ENCODE results near the gene EHD1.

The EHD1 gene

GRCh38 chr11:64909653-64910343, 31.4 kb upstream of the EHD1 start:
- DNase-seq, result no peak

GRCh38 chr11:64908766-64909165, 30.3 kb upstream of the EHD1 start:
- no peak for DNase-seq

DNA sequence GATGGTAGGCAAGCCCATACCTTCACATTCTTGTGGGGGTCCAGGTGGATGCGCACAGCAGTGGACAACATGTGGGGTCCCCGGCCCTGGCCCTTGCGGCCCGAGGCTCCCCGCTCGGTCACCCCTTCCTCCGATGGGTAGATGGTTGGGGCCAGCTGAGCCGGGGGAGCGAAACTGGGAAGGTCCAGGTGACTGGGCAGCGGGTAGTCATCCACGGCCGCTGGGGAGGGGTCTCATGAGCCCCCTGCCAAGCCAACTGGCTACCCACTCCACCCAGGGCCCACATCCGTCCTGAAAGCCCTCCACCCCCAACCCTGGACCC, 27.9 kb upstream of the EHD1 start:
- DNase-seq, result no peak

DNA sequence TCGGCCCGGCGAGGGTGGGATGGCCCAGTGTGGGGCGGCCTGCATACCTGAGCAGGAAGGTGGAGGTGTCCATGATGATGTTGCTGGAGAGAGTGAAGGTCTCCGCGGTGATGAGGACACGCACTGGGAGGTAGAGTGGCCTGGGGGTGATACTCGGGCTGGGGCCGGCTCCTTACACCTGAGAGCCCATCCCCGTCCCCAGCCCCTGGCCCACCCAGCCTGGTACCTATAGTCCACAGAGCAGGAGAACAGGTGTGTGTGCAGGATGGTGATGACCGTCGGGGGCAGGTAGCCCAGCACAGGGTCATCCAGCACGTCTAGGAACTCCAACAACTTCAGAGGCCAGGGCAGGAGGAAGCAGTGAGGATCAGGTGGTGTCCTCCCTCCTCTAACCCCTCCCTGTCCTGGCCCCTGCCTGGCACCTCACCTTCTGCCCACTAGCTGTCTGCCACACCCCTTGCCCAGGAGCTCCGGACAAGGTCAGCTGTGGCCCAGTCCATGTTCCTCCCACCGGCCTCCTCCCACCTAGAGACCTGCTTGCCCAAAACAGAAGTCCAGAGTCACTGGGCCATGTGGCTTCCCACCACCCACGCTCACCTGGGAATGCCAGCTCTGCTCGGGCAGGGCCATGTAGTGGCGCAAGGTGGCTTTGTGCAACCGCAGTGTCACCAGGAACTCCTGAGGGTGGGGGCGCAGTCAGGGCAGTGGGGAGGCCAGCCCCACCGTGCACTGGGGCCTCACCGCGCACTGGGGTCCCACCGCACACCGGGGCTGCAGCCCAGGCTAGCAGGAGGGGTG, 27.3 kb upstream of the EHD1 start:
- no peak for DNase-seq

DNA sequence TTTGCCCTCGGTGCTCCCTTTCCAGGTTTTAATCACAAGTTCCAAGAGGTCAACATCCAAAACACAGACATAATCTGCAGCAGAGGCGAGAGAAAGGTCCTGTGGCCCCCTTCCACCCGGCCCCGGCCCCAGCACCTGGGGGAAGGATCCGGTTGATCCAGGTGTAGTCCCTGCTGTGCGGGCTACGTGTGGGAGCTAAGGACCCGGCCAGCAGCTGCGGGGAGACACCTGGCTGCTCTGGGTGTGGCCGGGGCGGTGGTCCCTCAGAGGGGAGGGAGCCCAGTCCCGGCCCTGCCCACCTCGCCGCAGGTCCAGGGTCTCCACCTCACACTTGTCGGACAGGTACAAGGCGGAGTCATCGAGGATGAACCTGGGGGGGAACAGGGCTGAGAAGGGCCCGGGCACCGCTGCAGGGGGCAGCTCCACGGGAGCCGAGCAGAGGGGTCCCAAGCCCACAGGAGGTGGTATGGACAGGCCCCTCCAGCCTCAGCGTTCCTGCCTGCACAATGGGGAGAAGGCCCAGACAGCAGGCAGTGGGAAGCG, 24.9 kb upstream of the EHD1 start:
- DNase-seq, result no peak

DNA sequence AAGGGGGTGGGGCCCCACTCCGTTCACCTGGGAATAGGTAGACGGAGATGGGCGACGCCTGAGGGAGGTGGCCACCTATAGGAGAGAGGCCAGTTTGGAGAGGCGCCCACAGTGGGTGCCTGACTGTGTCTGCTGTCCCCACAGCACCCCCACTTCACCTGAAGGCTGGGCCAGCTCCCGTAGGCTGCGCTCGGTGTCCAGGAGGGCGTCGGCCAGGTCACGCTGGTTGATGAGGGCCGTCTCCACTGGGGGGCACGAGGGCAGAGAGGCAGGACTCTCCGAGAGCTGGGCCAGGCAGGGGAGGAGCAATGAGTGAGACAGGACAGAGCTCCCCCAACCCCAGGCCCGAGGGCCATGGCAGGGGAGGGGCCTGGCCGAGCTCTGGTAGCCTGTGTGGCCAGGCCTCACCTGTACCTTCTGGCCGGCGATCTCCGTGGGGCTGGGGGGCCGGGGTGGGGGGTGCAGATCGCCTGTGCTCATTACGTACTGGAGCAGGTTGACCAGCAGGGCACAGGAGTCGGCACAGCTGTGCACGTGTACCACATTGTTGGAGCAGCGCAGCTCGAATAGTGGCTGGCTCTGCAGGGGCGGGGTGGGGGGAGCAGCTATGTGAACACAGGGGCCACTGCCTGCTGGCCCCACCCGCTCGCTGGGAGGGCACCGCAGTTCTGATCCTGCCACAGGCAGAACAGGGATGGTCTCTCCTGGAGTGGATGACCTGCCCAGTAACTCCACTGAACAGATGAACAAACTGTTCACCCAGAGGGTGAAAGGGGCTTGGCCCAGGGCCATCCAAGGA, 23.9 kb upstream of the EHD1 start:
- DNase-seq, result no peak

- DNase-seq, result no peak
Observed at GRCh38 chr11:64900774-64901173, 22.4 kb upstream of the EHD1 start.

DNA sequence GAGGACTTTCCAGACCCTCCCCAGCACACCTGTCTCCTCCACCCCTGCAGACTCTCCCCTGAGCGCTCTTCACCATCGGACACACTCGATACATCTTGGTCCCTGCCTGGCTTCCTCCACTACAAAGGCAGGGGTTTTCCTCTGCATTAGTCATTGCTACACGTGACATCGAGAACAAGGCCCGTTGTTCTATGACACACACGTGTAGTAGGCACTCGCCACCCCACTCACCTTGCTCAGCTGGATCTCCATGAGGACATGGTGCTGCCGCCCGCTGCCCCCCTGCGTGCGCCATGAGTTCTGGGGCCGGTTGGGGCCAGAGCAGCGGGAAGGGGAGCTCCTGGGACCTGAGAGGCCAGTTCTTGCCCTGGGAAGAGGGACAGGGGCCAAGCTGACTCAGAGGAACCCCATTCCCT, 21.9 kb upstream of the EHD1 start:
- DNase-seq, result peak; percentile 18 to 50 (median 25)

- DNase-seq, result no peak
Observed at GRCh38 chr11:64898541-64898940, 20.1 kb upstream of the EHD1 start.

- DNase-seq, result no peak
Observed at GRCh38 chr11:64898076-64898445, 19.6 kb upstream of the EHD1 start.

- no peak for DNase-seq
Observed at GRCh38 chr11:64897381-64898075, 19.1 kb upstream of the EHD1 start.

DNA sequence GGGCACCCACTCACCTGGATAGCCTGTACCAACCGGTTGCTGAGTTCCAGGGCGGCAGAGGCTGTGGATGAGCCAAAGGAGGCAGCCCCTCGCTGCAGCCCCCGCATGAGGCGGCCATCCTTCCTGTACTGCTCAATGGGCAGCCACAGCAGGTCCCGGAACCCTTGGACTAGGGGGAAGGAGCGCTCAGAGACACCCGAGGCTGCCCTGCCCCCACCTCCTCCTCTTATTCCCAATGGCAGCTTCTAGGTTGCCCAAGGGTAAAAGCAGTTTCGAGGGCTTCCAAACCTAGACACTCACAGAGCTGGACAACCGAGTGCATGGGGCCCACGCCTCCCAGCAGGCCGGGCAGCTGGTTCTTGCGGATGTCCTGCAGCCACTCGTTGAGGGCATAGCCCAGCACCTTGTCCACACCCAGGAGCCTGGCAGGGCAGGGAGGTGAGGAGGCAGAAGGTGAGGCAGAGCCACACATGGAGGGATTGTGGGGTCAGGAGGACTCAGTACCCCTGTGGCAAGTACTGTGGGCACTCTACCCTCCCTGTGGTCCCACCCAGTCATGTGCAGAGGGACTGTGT, 18.1 kb upstream of the EHD1 start:
- no peak for DNase-seq

GRCh38 chr11:64894812-64895452, 16.5 kb upstream of the EHD1 start:
- no peak for DNase-seq

GRCh38 chr11:64894070-64894811, 15.8 kb upstream of the EHD1 start:
- DNase-seq, result peak; percentile 69 to 89 (median 86)

- DNase-seq, result no peak
Observed at GRCh38 chr11:64893194-64894069, 15.0 kb upstream of the EHD1 start.

- no peak for DNase-seq
Observed at GRCh38 chr11:64892838-64893193, 14.4 kb upstream of the EHD1 start.

GRCh38 chr11:64892411-64892831, 14.0 kb upstream of the EHD1 start:
- DNase-seq, result no peak

DNA sequence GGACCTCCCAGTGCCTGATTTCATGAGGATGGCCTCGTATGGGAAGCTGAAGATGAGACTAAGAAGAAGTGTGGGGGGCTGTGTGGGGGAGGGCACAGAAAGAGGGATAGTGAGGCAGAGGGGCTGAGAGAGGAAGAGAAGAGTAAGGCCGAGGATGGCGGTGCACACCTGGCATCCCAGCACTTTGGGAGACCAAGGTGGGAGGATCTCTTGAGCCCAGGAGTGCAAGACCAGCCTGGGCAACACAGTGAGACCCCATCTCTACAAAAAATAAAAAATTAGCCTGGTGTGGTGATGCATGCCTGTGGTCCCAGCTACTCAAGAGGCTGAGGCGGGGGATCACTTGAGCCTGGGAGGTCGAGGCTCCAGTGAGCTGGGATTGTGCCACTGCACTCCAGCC, 13.5 kb upstream of the EHD1 start:
- DNase-seq, result no peak

DNA sequence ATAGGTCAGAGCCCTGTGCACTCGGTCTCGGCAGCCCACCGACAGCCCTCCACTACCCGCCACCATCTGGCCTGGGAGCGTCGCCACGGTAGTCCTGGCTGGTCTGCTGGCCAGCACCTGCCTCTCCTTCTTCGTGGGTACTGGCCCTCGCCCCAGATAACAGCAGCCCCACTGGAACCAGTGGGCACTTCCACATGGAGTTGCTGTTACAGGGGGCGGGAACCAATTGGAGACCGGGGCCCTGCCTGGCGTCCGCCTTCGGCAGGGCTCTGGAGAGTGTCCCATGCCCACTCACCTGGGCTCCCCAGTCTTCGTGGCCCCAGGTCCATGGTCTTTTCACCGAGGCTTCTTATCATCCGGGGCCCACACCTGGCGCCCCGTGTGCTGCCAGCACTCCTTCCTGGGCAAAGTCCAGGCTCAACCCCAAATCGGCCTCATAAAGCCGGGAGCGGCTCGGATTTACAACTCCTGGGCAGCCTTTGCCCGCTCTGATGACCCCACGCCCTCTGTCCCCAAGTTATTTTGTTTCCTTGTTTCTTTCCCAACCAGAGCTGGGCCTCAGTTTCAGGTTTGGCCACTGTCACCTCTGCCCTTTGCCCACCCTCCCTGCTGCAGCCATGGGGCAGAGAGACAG, 12.9 kb upstream of the EHD1 start:
- DNase-seq, result no peak

GRCh38 chr11:64890522-64890939, 12.1 kb upstream of the EHD1 start:
- no peak for DNase-seq

Measured in stimulated activated naive CD4-positive, alpha-beta T cell (primary cell).